Measurements from ENCODE around the gene SIGLEC5. TPM values are rescaled to one million over a fixed set of nuclear protein-coding genes. Genes with fewer than 3 reads are reported as not detected.

SIGLEC5 gene
- total and polyA plus RNA-seq, 2 of the 13 experiments (the other 11 are each of a cell fraction or from before 2014, with no cell fraction given) = not detected

DNA sequence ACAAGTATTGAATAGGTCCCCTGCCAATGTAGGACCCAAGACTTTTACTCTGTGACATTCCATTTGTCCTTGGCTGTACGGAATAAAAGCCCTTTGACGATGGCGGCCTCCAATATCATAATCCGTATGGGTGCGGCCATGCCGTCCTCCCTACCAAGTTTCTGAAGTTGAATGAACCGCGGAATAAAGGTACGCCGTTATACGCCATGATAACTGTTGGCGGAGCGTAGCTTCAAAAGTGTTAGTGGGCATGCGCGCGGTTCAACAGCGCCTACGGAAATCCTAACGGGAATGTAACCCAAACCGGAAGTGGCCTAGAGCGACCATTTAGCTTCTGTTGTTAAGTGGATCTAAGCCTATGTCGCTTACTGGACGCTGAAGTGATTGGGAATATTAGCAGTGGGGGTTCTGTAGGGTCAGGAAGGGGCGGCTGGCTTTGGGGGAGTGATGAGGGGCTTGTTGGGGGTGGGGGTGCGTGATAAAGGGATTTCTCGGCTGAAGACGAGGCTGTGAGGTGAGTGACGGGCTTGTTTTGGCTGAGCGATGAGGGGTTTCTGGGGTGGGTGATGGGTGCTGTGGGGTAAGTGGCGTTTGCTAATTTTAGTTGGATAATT is 59.1 kb downstream of the SIGLEC5 start, which contains the start of gene ZNF175 (continued):
- TF ChIP-seq CSRNP1 (CRISPR knock-in tag; IDR thresholded peaks at IDR 0.05) = no peak
- TF ChIP-seq PHF20 (CRISPR knock-in tag; IDR thresholded peaks at IDR 0.05) = peak; percentile 57
- no peak for TF ChIP-seq ZSCAN12 (CRISPR knock-in tag; IDR thresholded peaks at IDR 0.05)
- peak; percentile 69; the same call in 1 of the 2 replicates for TF ChIP-seq YEATS2 (CRISPR knock-in tag; IDR thresholded peaks at IDR 0.05; ENCODE audit: borderline replicate concordance)
- TF ChIP-seq SOX13 (IDR thresholded peaks at IDR 0.05) = no peak
- TF ChIP-seq SOX13 (CRISPR knock-in tag; conservative IDR thresholded peaks at IDR 0.05 in 1 of 2, IDR thresholded peaks at IDR 0.05 in 1 of 2) = no peak
- peak; percentile 91 for TF ChIP-seq GABPB1 (CRISPR knock-in tag; IDR thresholded peaks at IDR 0.05)
- peak; percentile 90 for TF ChIP-seq EHMT2 (IDR thresholded peaks at IDR 0.05; ENCODE audit: borderline replicate concordance, low read depth, low read length)
- TF ChIP-seq ZNF296 (CRISPR knock-in tag; conservative IDR thresholded peaks at IDR 0.05) = no peak
- no peak for TF ChIP-seq ZNF354B (CRISPR knock-in tag; IDR thresholded peaks at IDR 0.05)
- 0 out of 2 replicates have a peak, but pooled peaks have one; percentile 27 for TF ChIP-seq ELF3 (CRISPR knock-in tag; IDR thresholded peaks at IDR 0.05)
- TF ChIP-seq KDM1A (CRISPR knock-in tag; IDR thresholded peaks at IDR 0.05) = no peak
- TF ChIP-seq KAT2B (IDR thresholded peaks at IDR 0.05; ENCODE audit: borderline replicate concordance, low read depth, low read length) = no peak
- peak; percentile 92 for TF ChIP-seq CREM (IDR thresholded peaks at IDR 0.05)
- no peak for TF ChIP-seq CREM (CRISPR knock-in tag; IDR thresholded peaks at IDR 0.05)
- TF ChIP-seq RNF2 (conservative IDR thresholded peaks at IDR 0.05; ENCODE audit: low read depth) = no peak
- 0 out of 2 replicates have a peak, but pooled peaks have one; percentile 12 for TF ChIP-seq FOXP4 (CRISPR knock-in tag; IDR thresholded peaks at IDR 0.05)
- peak; percentile 75 for TF ChIP-seq TEAD3 (CRISPR knock-in tag; optimal IDR thresholded peaks at IDR 0.05; ENCODE audit: borderline replicate concordance)
- peak; percentile 99 for TF ChIP-seq YY1 (IDR thresholded peaks at IDR 0.05; ENCODE audit: insufficient read depth, insufficient replicate concordance, low read depth, low read length)
- TF ChIP-seq, protein P1, sequence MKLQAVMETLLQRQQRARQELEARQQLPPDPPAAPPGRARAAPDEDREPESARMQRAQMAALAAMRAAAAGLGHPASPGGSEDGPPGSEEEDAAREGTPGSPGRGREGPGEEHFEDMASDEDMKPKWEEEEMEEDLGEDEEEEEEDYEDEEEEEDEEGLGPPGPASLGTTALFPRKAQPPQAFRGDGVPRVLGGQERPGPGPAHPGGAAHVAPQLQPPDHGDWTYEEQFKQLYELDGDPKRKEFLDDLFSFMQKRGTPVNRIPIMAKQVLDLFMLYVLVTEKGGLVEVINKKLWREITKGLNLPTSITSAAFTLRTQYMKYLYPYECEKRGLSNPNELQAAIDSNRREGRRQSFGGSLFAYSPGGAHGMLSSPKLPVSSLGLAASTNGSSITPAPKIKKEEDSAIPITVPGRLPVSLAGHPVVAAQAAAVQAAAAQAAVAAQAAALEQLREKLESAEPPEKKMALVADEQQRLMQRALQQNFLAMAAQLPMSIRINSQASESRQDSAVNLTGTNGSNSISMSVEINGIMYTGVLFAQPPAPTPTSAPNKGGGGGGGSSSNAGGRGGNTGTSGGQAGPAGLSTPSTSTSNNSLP (IDR thresholded peaks at IDR 0.05; ENCODE audit: low read depth, low read length) = peak; percentile 45; the same call in 1 of the 2 replicates
- TF ChIP-seq ELF1 (CRISPR knock-in tag; IDR thresholded peaks at IDR 0.05) = peak; percentile 86
- TF ChIP-seq MXI1 (IDR thresholded peaks at IDR 0.05; ENCODE audit: borderline replicate concordance, low read depth, low read length) = peak; percentile 35; the same call in 1 of the 3 replicates
- peak; percentile 34; the same call in 1 of the 2 replicates for TF ChIP-seq ETV5 (CRISPR knock-in tag; IDR thresholded peaks at IDR 0.05; ENCODE audit: borderline replicate concordance)
- TF ChIP-seq HCFC1 (IDR thresholded peaks at IDR 0.05; ENCODE audit: low read depth, low read length) = peak; percentile 76
